GM19239 (cell line): ENCODE measurements around the gene ZNF512B.
"Not testable (repeated sequence)": the region's sequence is repeated elsewhere in the genome, so short reads cannot be mapped to it uniquely, and the experiment has no call there.

Source experiments
- DNase-seq: peaks from one replicate; pipeline ENCODE4 v3.0.0; 2011; ENCODE audit warnings: low spot score; ENCODE audit not compliant: insufficient read length
- FAIRE-seq: peaks from 2 replicates; lab custom pipeline; 2011; peaks lifted over from hg19 to GRCh38; lab: Jason Lieb, UNC

The ZNF512B gene

GRCh38 chr20:63969838-63970713 lies at the start of gene ZNF512B:
Gene ZNF512B (minus strand): TSS chr20:63969930. CDS start chr20:63967950, 1,980 bp downstream.
- DNase-seq (peak; percentile 83), FAIRE-seq (no peak)

GRCh38 chr20:64015635-64016034 lies 45.9 kb upstream of the ZNF512B start:
- DNase-seq (no peak), FAIRE-seq (no peak)

- DNase-seq, FAIRE-seq: not testable (repeated sequence)
Observed at GRCh38 chr20:64012385-64013154, 42.8 kb upstream of the ZNF512B start.

- no peak for FAIRE-seq
- DNase-seq, result no peak
Observed at GRCh38 chr20:64011366-64011779, 41.6 kb upstream of the ZNF512B start.

GRCh38 chr20:64010711-64011237 lies 41.0 kb upstream of the ZNF512B start:
- DNase-seq (no peak), FAIRE-seq (no peak)

GRCh38 chr20:64009811-64010387 lies 40.2 kb upstream of the ZNF512B start:
- DNase-seq, result no peak
- no peak for FAIRE-seq

- DNase-seq (no peak), FAIRE-seq (no peak)
Observed at GRCh38 chr20:64006902-64007301, 37.2 kb upstream of the ZNF512B start.

- FAIRE-seq (no peak), DNase-seq (no peak)
Observed at GRCh38 chr20:64006490-64006889, 36.8 kb upstream of the ZNF512B start.

- FAIRE-seq, result no peak
- DNase-seq, result no peak
Observed at GRCh38 chr20:64005394-64005793, 35.7 kb upstream of the ZNF512B start.

- DNase-seq (no peak), FAIRE-seq (no peak)
Observed at GRCh38 chr20:64003960-64004725, 34.4 kb upstream of the ZNF512B start.

- DNase-seq (no peak), FAIRE-seq (no peak)
Observed at GRCh38 chr20:64001607-64002011, 31.9 kb upstream of the ZNF512B start.

GRCh38 chr20:64000906-64001305 lies 31.2 kb upstream of the ZNF512B start:
- DNase-seq (no peak), FAIRE-seq (no peak)

- FAIRE-seq (no peak), DNase-seq (no peak)
Observed at GRCh38 chr20:63982937-63983336, 13.2 kb upstream of the ZNF512B start.

- DNase-seq (peak; percentile 98), FAIRE-seq (peak; percentile 93)
Observed at GRCh38 chr20:63980806-63981728, 11.3 kb upstream of the ZNF512B start, which contains the start of gene PRPF6. Gene PRPF6 (plus strand): TSS chr20:63981132. CDS start chr20:63981246, 114 bp downstream.

GRCh38 chr20:63980317-63980805 lies 10.6 kb upstream of the ZNF512B start:
- DNase-seq (no peak), FAIRE-seq (no peak)

- DNase-seq, result peak; percentile 71
- FAIRE-seq, result peak; percentile 55
Observed at GRCh38 chr20:63979557-63980316, 10.0 kb upstream of the ZNF512B start, which contains the start of gene SAMD10. Gene SAMD10 (minus strand): TSS chr20:63979642. CDS start chr20:63979467, 175 bp downstream.

GRCh38 chr20:63979229-63979556 lies 9.5 kb upstream of the ZNF512B start:
- no peak for DNase-seq
- no peak for FAIRE-seq
